DOHH2 (cell line): ENCODE measurements around the gene BEST3.

Experiments used
- H3F3A ChIP-seq: fragments of 200-600 bp; sonication (generic), shearing (Covaris generic); 2 replicates; pipeline ENCODE4 v1.6.0; 2016; ENCODE audit warnings: antibody characterized with exemption, mild to moderate bottlenecking; ENCODE audit not compliant: control insufficient read depth, insufficient read depth
- H3K27ac ChIP-seq: fragments of 200-600 bp; sonication (generic); 2 replicates; pipeline ENCODE4 v1.5.1; 2014; ENCODE audit warnings: low read depth, mild to moderate bottlenecking, low read length, moderate library complexity
- H3K27me3 ChIP-seq: fragments of 200-600 bp; sonication (generic); 2 replicates; pipeline ENCODE4 v1.6.1; 2014; ENCODE audit warnings: mild to moderate bottlenecking, low read length, mixed read lengths; ENCODE audit not compliant: control insufficient read depth
- H3K36me3 ChIP-seq: fragments of 200-600 bp; sonication (generic); 2 replicates; pipeline ENCODE4 v1.6.1; 2014; ENCODE audit warnings: mild to moderate bottlenecking, low read length, moderate library complexity, mixed read lengths; ENCODE audit not compliant: control insufficient read depth
- H3K4me1 ChIP-seq: fragments of 200-600 bp; sonication (generic); 2 replicates; pipeline ENCODE4 v1.6.1; 2014; ENCODE audit warnings: mild to moderate bottlenecking, low read length, mixed read lengths; ENCODE audit not compliant: control insufficient read depth
- H3K4me2 ChIP-seq: fragments of 200-600 bp; sonication (generic); 2 replicates; pipeline ENCODE4 v1.6.0; 2014; ENCODE audit warnings: mild to moderate bottlenecking, low read length, moderate library complexity
- H3K4me3 ChIP-seq: fragments of 200-600 bp; sonication (generic); 2 replicates; pipeline ENCODE4 v1.5.1; 2014; ENCODE audit warnings: mild to moderate bottlenecking, low read length, mixed read lengths
- H3K79me2 ChIP-seq: fragments of 200-600 bp; sonication (generic); 2 replicates; pipeline ENCODE4 v1.6.1; 2014; ENCODE audit warnings: mild to moderate bottlenecking, low read length, mixed read lengths; ENCODE audit not compliant: control insufficient read depth
- H3K9me2 ChIP-seq: fragments of 200-600 bp; sonication (generic); replicated peaks from 2 replicates; pipeline ENCODE4 v1.6.1; 2014; ENCODE audit warnings: mild to moderate bottlenecking, low read length, mixed read lengths; ENCODE audit not compliant: control insufficient read depth
- H3K9me3 ChIP-seq: fragments of 200-600 bp; sonication (generic); 2 replicates; pipeline ENCODE4 v1.6.1; 2014; ENCODE audit warnings: antibody characterized with exemption, low read length, mixed read lengths; ENCODE audit not compliant: control insufficient read depth, insufficient read depth
- H4K20me1 ChIP-seq: fragments of 200-600 bp; sonication (generic); 2 replicates; pipeline ENCODE4 v1.6.0; 2014; ENCODE audit warnings: low read depth, mild to moderate bottlenecking, antibody characterized with exemption, low read length, moderate library complexity; ENCODE audit not compliant: control insufficient read depth, insufficient read depth
- CTCF ChIP-seq: fragments of 200-600 bp; sonication (generic); IDR thresholded peaks from one replicate; pipeline ENCODE4 v1.5.1; 2014; ENCODE audit warnings: antibody characterized with exemption, mild to moderate bottlenecking, low read depth, low read length; ENCODE audit not compliant: poor library complexity, severe bottlenecking
- EZH2phosphoT487 ChIP-seq: fragments of 200-600 bp; sonication (generic); IDR thresholded peaks from 2 replicates; pipeline ENCODE4 v1.6.1; 2017; ENCODE audit warnings: borderline replicate concordance, mild to moderate bottlenecking, antibody characterized with exemption, low read length, moderate library complexity, mixed read lengths

Gene BEST3

GRCh38 chr12:69660164-69660863 is 38.8 kb downstream of the BEST3 start:
- no peak overlapping the region for H3K4me3 ChIP-seq
- no peak overlapping the region for H3K27ac ChIP-seq
- H3K79me2 ChIP-seq = no peaks in the 10 kb centered on the region
- H3K36me3 ChIP-seq = no peaks in the 10 kb centered on the region
- peaks cover 9% of the 10 kb centered on the region; the same call in 1 of the 2 replicates for H3K27me3 ChIP-seq
- TF ChIP-seq EZH2phosphoT487 (no peak), CTCF (no peak)
- no peaks in the 10 kb centered on the region for H3K9me2 ChIP-seq
- no peak overlapping the region for H3K4me2 ChIP-seq
- H3F3A ChIP-seq = no peaks in the 10 kb centered on the region
- no peaks in the 10 kb centered on the region for H3K4me1 ChIP-seq
- H4K20me1 ChIP-seq = no peaks in the 10 kb centered on the region
- no peaks in the 10 kb centered on the region for H3K9me3 ChIP-seq

- Histone ChIP-seq H3F3A (no peaks in the 10 kb centered on the region), H3K4me2 (no peak overlapping the region), H3K27ac (no peak overlapping the region), H3K36me3 (no peaks in the 10 kb centered on the region), H3K79me2 (no peaks in the 10 kb centered on the region), H4K20me1 (no peaks in the 10 kb centered on the region), H3K27me3 (peaks cover 9% of the 10 kb centered on the region; the same call in 1 of the 2 replicates), H3K9me3 (no peaks in the 10 kb centered on the region), H3K4me1 (no peaks in the 10 kb centered on the region), H3K9me2 (no peaks in the 10 kb centered on the region), H3K4me3 (no peak overlapping the region)
- TF ChIP-seq CTCF (no peak), EZH2phosphoT487 (no peak)
Measured at GRCh38 chr12:69658203-69658602, 40.9 kb downstream of the BEST3 start.

GRCh38 chr12:69657376-69658137 is 41.5 kb downstream of the BEST3 start:
- no peak for TF ChIP-seq CTCF
- no peak for TF ChIP-seq EZH2phosphoT487
- Histone ChIP-seq H3K4me3 (no peak overlapping the region), H3F3A (no peaks in the 10 kb centered on the region), H3K79me2 (no peaks in the 10 kb centered on the region), H3K9me3 (no peaks in the 10 kb centered on the region), H3K27me3 (peaks cover 9% of the 10 kb centered on the region; the same call in 1 of the 2 replicates), H3K4me2 (no peak overlapping the region), H3K27ac (no peak overlapping the region), H3K36me3 (no peaks in the 10 kb centered on the region), H3K4me1 (no peaks in the 10 kb centered on the region), H3K9me2 (no peaks in the 10 kb centered on the region), H4K20me1 (no peaks in the 10 kb centered on the region)
